Lower leg skin (tissue), 4 donors: Measurements from ENCODE around the gene SEMA5B. TPM values are rescaled to one million over a fixed set of nuclear protein-coding genes. Genes with fewer than 3 reads are reported as not detected.

Experiments used
- DNase-seq, 2 donors: peaks; one replicate each; pipeline ENCODE4 v3.0.0-alpha.2; 2019; ENCODE audit warnings: low spot score in 2 of 2
- H3K4me3 ChIP-seq: fragments of 200-600 bp; sonication (generic); 2 replicates; pipeline ENCODE4 v1.5.1; 2017; ENCODE audit warnings: mild to moderate bottlenecking, low read depth; ENCODE audit not compliant: poor library complexity, severe bottlenecking
- POLR2A ChIP-seq, 2 donors: fragments of 450-650 bp; IDR thresholded peaks; one replicate each; pipeline ENCODE4 v1.6.1; 2016 to 2017; ENCODE audit warnings: antibody characterized with exemption in 2 of 2, mild to moderate bottlenecking in 1 of 2, moderate library complexity in 1 of 2
- WGBS, 2 donors: methylation state at CpG; one replicate each; pipeline ENCODE4 v1.1.5; 2018; 5-methylcytosine and 5-hydroxymethylcytosine counted together
- intact Hi-C: fragments of 100-400 bp; cut with DNase I; formaldehyde crosslinking; loops from one replicate; pipeline ENCODE4 v1.15.0; 2023; ENCODE audit warnings: low total_unique reads
- total RNA-seq, 4 donors: library from RNA; depleted of rRNA; stranded (reverse); fragments of >200 nt; gene quantifications; one replicate each; pipeline ENCODE4 v1.1.0, GENCODE V29; 2016
- TF ChIP-seq, protein P1 (sequence below), 3 donors: fragments of 450-650 bp; IDR thresholded peaks; one replicate each; pipeline ENCODE4 v1.5.1; 2016; ENCODE audit warnings: antibody characterized with exemption in 3 of 3, mild to moderate bottlenecking in 3 of 3, moderate library complexity in 2 of 3

SEMA5B gene
- total RNA-seq, 4 donors from 2014 or later, result 0.21 to 1.8 (median 0.61) TPM

DNA sequence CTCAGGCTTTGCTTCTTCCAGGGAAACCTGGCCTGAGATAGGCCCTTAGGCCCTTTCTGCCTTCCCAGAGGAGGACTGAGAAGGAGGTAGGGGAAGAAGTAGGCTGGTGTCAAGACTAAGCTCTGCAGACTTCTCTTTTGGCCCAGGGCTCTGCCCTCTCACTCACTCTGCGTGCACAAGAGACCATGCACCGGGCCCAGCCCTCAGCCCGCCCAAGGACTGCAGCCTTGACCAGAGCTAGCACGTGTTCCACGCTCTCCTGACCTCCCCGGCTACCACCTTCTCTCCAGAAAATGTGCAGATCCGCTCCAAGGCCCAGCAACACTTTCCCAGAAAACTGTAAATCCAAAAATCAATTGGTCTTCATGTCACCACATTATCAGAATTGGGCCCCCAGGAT is 59.8 kb downstream of the SEMA5B start:
- no peak overlapping the region for H3K4me3 ChIP-seq
- intact Hi-C loops, result no loop called here
- no peak for TF ChIP-seq POLR2A (IDR thresholded peaks at IDR 0.05)
- TF ChIP-seq, protein P1, sequence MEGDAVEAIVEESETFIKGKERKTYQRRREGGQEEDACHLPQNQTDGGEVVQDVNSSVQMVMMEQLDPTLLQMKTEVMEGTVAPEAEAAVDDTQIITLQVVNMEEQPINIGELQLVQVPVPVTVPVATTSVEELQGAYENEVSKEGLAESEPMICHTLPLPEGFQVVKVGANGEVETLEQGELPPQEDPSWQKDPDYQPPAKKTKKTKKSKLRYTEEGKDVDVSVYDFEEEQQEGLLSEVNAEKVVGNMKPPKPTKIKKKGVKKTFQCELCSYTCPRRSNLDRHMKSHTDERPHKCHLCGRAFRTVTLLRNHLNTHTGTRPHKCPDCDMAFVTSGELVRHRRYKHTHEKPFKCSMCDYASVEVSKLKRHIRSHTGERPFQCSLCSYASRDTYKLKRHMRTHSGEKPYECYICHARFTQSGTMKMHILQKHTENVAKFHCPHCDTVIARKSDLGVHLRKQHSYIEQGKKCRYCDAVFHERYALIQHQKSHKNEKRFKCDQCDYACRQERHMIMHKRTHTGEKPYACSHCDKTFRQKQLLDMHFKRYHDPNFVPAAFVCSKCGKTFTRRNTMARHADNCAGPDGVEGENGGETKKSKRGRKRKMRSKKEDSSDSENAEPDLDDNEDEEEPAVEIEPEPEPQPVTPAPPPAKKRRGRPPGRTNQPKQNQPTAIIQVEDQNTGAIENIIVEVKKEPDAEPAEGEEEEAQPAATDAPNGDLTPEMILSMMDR (IDR thresholded peaks at IDR 0.05), result no peak
- 93 to 95% methylated on average over 7 of the region's 7 CpGs for WGBS, 2 donors
- DNase-seq, result no peak

DNA sequence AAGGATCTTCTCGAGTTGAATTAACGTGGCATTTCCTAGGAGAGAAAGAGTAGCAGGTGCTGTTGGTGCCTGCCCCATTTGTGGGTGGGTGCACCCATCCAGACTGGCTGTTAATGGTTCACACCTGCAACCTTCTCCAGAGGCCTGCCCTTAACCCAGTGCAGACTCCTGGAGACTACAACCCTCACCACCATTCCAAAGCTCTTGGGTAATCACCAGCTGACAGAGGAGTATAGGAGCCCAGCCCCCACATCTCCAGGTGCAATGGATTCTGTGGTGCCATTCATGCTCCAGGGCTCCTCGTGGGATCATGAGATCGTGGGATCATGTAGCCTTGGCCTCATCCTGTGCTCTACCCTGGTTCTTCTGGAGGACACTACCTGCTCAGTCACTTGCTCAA is 60.2 kb downstream of the SEMA5B start:
- intact Hi-C loops, result no loop called here
- no peak for TF ChIP-seq POLR2A (IDR thresholded peaks at IDR 0.05)
- TF ChIP-seq, protein P1 (IDR thresholded peaks at IDR 0.05), result no peak
- WGBS, 2 donors, result 84 to 89% methylated on average over 2 to 4 of the region's 4 CpGs

DNA sequence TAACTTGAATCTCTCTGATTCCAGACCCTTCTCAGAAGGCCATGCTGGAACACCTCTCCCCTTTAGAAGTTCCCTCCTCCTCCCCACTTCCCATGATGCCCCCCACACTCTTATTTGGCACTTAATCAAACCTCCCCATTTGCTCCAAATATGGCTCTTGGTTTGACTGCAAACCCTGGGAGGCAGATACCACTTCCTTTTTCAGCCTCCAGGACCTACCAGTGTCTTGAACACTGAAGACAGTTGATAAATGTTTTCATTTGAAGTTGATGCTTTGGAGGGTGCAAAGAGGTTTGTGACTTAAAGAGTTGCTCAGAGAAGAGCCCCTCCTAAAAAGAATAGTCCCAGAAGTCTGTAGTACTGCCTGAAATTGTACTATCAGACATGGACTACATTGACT is 61.5 kb downstream of the SEMA5B start:
- no peak overlapping the region for H3K4me3 ChIP-seq
- intact Hi-C loops, result no loop called here
- TF ChIP-seq POLR2A (IDR thresholded peaks at IDR 0.05), result no peak
- TF ChIP-seq, protein P1 (IDR thresholded peaks at IDR 0.05), result no peak
- no peak for DNase-seq

More for the DNA sequence above, 60.2 kb downstream of the SEMA5B start:
- no peak for DNase-seq
- H3K4me3 ChIP-seq, result no peak overlapping the region

DNA sequence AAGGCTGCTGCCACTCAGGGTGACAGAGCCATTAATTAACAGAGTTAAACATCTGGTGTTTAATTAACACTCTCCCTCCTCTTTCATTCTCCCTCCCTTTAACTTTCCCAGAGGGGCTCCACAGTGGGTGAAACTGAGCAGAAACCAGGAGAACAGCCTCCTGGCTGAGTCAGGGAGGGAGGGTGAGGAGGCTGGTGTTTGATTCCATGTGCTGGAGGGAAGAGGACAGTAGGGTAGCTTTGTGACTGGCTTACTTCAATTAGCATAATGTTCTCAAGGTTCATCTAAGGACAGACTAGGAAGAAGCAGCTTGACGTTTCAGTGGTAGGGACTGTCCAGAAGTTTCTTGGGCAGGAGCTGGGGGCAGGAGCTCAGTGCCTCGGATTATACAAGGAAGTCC is 62.8 kb downstream of the SEMA5B start:
- no peak overlapping the region for H3K4me3 ChIP-seq
- 22 to 28% methylated on average over 2 of the region's 2 CpGs for WGBS, 2 donors
- intact Hi-C loops, result no loop called here
- no peak for TF ChIP-seq POLR2A (IDR thresholded peaks at IDR 0.05)
- TF ChIP-seq, protein P1 (IDR thresholded peaks at IDR 0.05), result no peak
- no peak for DNase-seq

DNA sequence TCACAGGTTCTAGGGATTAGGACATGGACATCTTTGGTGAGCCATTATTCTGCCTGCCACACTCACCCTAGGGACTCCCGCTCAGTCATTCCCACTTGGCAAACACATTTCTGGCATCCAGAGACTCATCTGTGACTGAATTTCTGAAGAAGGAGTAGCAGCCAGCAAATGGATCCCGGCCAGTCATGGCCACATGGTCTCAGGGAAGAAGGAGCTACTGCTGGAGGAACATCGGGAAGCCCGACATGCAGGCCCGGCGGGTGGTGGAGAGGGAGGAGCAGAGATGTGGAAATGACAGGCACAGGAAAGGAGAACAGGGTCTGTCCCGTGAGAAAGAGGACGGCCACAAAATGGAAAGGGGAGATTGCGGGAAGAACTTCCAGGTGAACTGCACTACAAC is 65.4 kb downstream of the SEMA5B start:
- WGBS, 2 donors, result 48 to 57% methylated on average over 9 of the region's 9 CpGs
- TF ChIP-seq, protein P1 (IDR thresholded peaks at IDR 0.05), result no peak
- no peak for TF ChIP-seq POLR2A (IDR thresholded peaks at IDR 0.05)
- DNase-seq, result peak in 1 of 2 donors; percentile 91
- intact Hi-C loops, result no loop called here
- H3K4me3 ChIP-seq, result no peak overlapping the region

DNA sequence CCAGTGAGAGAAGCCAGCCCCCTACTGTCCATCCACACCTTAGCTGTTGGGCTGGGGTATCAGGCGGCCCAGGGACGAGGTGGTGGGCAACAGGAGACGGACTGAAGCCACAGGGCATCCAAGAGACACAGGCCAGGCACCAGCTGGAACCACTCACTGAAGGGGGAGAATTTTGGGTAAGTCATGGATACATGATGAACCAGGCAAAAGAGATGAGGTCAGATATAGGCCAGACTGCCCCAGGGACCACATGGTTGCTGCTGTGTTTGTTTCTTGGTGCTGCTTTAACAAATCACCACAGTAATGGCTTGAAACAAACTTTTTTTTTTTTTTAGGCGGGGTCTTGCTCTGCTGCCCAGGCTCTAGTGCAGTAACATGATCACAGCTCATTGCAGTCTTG is 66.4 kb downstream of the SEMA5B start:
- TF ChIP-seq, protein P1 (IDR thresholded peaks at IDR 0.05), result no peak
- no peak for TF ChIP-seq POLR2A (IDR thresholded peaks at IDR 0.05)
- DNase-seq, result no peak
- intact Hi-C loops, result no loop called here
- WGBS, 2 donors, result 64 to 83% methylated on average over 4 of the region's 4 CpGs
- H3K4me3 ChIP-seq, result no peak overlapping the region
